T-helper 1 cell (primary cell): ENCODE measurements around the gene PRPSAP2.
"Not testable (repeated sequence)": the region's sequence is repeated elsewhere in the genome, so short reads cannot be mapped to it uniquely, and the experiment has no call there.

ENCODE experiments used
- DNase-seq, 5 donors: peaks; one replicate each; pipeline ENCODE4 v3.0.0-alpha.2; 2012 to 2020

The PRPSAP2 gene

GRCh38 chr17:18889658-18890057 lies 31.7 kb downstream of the PRPSAP2 start:
- DNase-seq: no peak

- DNase-seq: no peak
Measured at GRCh38 chr17:18891541-18891940, 33.6 kb downstream of the PRPSAP2 start.

- DNase-seq: no peak
Measured at GRCh38 chr17:18896146-18896545, 38.2 kb downstream of the PRPSAP2 start.

- no peak for DNase-seq
Measured at GRCh38 chr17:18896947-18897346, 39.0 kb downstream of the PRPSAP2 start.

- no peak for DNase-seq
Measured at GRCh38 chr17:18904482-18904881, 46.6 kb downstream of the PRPSAP2 start.

- DNase-seq: no peak
Measured at GRCh38 chr17:18905226-18905625, 47.3 kb downstream of the PRPSAP2 start.

- no peak for DNase-seq
Measured at GRCh38 chr17:18910326-18910725, 52.4 kb downstream of the PRPSAP2 start.

GRCh38 chr17:18910881-18911280 lies 53.0 kb downstream of the PRPSAP2 start:
- DNase-seq: no peak

- no peak for DNase-seq
Measured at GRCh38 chr17:18916816-18917500, 59.0 kb downstream of the PRPSAP2 start.

GRCh38 chr17:18917506-18918032 lies 59.6 kb downstream of the PRPSAP2 start:
- DNase-seq: no peak

GRCh38 chr17:18919963-18920362 lies 62.0 kb downstream of the PRPSAP2 start:
- no peak for DNase-seq

GRCh38 chr17:18920911-18921441 lies 63.0 kb downstream of the PRPSAP2 start:
- peak in 1 of 5 donors; percentile 52 for DNase-seq

GRCh38 chr17:18921485-18921884 lies 63.6 kb downstream of the PRPSAP2 start:
- DNase-seq: no peak

- peak in 1 of 5 donors; percentile 82 for DNase-seq
Measured at GRCh38 chr17:18921912-18922451, 64.1 kb downstream of the PRPSAP2 start.

GRCh38 chr17:18922596-18922995 lies 64.7 kb downstream of the PRPSAP2 start:
- DNase-seq: not testable (repeated sequence)

GRCh38 chr17:18925187-18925586 lies 67.3 kb downstream of the PRPSAP2 start:
- DNase-seq: peak in 1 of 5 donors; percentile 30

- DNase-seq: peak in 1 of 5 donors; percentile 16
Measured at GRCh38 chr17:18928628-18929125, 70.7 kb downstream of the PRPSAP2 start.

GRCh38 chr17:18932360-18933055 lies 74.6 kb downstream of the PRPSAP2 start:
- peak in 1 of 5 donors; percentile 62 for DNase-seq

GRCh38 chr17:18933102-18934058 lies 75.4 kb downstream of the PRPSAP2 start:
- peak in 1 of 5 donors; percentile 57 for DNase-seq

- no peak for DNase-seq
Measured at GRCh38 chr17:18937981-18938691, 80.2 kb downstream of the PRPSAP2 start.

- DNase-seq: no peak
Measured at GRCh38 chr17:18938692-18939023, 80.7 kb downstream of the PRPSAP2 start.

GRCh38 chr17:18944646-18945045 lies 86.7 kb downstream of the PRPSAP2 start:
- DNase-seq: no peak
